ENCODE data around the gene ALB.
A peak's percentile ranks its signal among the peaks of the same experiment; 100 is the strongest.
"Not testable (repeated sequence)": the region's sequence is repeated elsewhere in the genome, so short reads cannot be mapped to it uniquely, and the experiment has no call there.

ALB gene

DNA sequence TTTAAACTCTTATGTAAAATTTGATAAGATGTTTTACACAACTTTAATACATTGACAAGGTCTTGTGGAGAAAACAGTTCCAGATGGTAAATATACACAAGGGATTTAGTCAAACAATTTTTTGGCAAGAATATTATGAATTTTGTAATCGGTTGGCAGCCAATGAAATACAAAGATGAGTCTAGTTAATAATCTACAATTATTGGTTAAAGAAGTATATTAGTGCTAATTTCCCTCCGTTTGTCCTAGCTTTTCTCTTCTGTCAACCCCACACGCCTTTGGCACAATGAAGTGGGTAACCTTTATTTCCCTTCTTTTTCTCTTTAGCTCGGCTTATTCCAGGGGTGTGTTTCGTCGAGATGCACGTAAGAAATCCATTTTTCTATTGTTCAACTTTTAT is at the start of gene ALB:
ALB (plus strand) TSS at position 246 of the 400 bp plus-strand sequence; CDS start at position 287, 41 bp downstream.
- no peak for DNase-seq

DNA sequence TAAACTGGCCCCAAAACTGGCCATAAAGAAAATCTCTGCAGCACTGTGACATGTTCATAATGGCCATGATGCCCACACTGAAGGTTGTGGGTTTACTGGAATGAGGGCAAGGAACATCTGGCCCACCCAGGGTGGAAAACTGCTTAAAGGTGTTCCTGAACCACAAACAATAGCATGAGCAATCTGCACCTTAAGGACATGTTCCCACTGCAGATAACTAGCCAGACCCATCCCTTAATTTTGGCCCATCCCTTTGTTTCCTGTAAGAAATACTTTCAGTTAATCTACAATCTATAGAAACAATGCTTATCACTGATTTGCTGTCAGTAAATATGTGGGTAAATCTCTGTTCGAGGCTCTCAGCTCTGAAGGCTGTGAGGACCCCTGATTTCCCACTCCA is 46.9 kb upstream of the ALB start:
- not testable (repeated sequence) for DNase-seq

GRCh38 chr4:73369506-73370199 is 34.4 kb upstream of the ALB start:
- DNase-seq: not testable (repeated sequence)

- DNase-seq: no peak
These were observed 28.8 kb upstream of the ALB start for GRCh38 chr4:73375328-73375741.

- no peak for DNase-seq
These were observed 27.8 kb upstream of the ALB start for GRCh38 chr4:73376251-73376650.

DNA sequence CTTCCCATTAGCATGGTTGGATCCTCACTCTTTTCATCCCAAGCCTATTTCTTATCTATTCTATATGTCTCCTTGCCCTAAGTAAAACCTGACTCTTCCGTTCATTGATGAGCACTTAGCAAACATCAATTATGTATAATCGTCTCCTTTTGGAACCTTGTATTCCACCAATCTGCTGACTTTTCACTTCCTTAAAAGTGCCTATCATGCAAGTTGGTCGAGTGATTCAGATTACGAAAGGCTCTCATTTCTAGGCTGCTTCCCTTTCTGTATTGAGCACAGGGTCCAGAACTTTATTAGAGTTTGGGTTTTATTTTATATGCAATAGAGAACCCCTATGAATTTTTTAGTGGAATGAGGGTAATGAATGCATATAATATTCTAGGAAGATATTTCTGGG is 27.1 kb upstream of the ALB start:
- DNase-seq: peak in 1 of 2 experiments; percentile 14

DNA sequence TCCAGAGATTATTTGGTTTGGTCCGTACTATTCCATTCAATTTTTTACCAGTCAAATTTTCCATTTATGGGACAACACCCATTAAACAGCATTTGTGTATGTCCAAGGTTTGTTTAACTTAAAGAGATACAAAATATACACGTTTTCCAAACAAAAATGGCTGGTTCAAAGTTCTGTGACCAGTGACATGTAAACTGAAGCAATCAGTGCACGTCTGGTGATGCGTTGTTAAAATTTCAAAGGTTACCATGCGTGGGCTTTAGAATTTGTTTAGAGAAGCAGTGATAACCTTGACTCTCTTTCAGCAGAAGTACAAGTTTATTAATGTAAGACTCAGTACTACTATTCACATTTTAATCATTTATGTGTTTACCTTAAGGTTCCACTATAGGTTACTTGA is 25.2 kb upstream of the ALB start:
- no peak for DNase-seq

DNA sequence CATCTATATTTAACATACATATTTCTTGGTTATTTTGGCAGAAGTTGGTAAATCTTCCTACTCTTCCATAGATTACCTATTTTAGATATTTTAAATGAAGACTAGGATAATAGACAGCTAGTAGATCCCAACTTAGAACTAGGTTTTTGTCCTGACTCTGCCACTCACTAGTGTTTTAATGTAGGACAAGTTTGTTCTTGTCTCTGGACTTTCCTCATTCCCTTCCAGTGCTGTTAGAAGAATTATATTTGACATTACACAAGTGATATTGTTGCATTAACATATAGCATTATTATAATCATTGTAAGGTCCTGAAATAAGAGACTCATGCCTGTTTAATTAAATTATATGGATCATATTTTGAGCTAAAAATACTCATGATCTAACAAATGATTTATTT is 24.1 kb upstream of the ALB start:
- DNase-seq: no peak

GRCh38 chr4:73381214-73381613 is 22.9 kb upstream of the ALB start:
- DNase-seq: no peak

- no peak for DNase-seq
These were observed 20.6 kb upstream of the ALB start for GRCh38 chr4:73383452-73383851.

DNA sequence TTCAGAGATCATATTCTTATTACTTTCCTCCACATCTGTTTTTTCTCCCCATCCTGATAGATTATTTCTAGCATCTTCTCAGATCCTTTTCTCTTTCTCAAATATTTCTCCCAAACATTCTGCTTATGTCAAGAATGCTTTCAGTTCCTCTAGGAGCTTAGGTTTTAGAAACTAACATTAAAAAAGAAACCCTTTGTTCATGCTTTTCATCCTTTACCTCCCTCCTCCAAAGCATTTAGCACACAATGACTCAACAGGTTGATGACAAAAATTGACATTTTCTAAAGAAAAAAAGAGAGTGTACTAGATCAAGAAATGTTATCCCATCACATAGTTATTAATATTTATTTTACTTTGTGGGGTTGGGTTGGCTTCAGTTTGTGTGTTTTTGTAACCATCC is 16.5 kb upstream of the ALB start:
- no peak for DNase-seq

GRCh38 chr4:73388887-73389286 is 15.2 kb upstream of the ALB start:
- no peak for DNase-seq

DNA sequence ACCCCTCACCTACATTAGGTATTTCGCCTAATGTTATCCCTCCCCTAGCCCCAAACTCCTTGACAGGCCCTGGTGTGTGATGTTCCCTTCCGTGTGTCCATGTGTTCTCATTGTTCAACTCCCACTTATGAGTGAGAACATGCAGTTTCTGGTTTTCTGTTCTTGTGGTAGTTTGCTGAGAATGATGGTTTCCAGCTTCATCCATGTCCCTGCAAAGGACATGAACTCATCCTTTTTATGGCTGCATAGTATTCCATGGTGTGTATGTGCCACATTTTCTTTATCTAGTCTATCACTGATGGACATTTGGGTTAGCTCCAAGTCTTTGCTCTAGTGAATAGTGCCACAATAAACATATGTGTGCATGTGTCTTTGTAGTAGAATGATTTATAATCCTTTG is 14.4 kb upstream of the ALB start:
- DNase-seq: not testable (repeated sequence)

DNA sequence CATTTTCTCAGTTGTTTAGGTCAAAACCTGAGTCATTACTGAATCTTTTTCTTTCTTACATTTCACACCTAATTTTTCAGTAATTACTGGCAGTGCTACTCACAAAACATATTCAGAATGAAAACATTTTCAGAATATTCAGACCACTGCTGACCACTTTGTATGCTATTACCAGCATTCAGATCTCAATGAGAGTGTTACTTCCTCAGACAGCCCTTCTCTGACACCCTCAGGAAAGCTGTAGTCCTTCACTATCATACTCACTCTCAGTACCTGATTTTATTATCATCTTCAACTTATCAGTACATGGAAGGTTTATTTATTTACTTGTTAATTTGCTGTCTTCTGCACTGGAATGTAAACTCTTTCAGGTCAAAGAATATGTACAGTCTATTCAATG is 12.3 kb upstream of the ALB start:
- no peak for DNase-seq

DNA sequence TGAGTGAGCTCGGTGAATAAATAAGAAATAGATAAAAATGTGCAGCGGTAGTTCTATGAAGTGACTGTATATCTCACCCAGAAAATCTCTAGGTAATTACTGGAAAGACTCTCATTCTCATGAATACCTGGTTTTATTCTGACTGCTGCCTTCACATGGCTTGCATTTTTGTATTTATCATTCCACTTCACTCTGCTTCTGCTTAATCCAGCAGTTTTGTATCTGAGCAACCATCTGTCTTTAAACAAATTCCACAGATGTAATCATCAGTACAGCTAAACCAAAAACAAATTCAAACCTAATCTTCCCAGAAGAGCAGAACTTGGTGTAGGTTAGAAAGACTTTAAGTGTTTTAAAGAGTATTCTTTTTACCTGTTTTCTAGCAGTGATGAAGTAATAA is 11.2 kb upstream of the ALB start:
- no peak for DNase-seq

DNA sequence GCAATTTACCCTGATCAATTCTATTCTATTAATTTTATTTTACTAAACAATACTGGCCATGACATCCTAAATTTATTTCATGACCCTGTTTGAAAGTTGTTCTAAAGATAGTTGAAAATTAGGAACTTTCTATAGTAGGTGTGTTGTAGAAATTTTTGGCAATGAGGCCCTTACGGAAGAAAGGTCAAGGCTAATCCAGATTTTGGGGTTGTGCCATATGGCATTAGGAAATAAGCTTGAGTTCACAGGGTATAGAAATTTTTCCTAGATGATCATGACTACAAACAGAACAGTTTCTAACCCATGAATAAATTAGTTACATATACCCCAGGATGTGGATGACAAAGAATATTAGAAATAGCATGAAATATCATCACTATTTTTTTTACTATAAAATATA is 7.8 kb upstream of the ALB start:
- DNase-seq: no peak

DNA sequence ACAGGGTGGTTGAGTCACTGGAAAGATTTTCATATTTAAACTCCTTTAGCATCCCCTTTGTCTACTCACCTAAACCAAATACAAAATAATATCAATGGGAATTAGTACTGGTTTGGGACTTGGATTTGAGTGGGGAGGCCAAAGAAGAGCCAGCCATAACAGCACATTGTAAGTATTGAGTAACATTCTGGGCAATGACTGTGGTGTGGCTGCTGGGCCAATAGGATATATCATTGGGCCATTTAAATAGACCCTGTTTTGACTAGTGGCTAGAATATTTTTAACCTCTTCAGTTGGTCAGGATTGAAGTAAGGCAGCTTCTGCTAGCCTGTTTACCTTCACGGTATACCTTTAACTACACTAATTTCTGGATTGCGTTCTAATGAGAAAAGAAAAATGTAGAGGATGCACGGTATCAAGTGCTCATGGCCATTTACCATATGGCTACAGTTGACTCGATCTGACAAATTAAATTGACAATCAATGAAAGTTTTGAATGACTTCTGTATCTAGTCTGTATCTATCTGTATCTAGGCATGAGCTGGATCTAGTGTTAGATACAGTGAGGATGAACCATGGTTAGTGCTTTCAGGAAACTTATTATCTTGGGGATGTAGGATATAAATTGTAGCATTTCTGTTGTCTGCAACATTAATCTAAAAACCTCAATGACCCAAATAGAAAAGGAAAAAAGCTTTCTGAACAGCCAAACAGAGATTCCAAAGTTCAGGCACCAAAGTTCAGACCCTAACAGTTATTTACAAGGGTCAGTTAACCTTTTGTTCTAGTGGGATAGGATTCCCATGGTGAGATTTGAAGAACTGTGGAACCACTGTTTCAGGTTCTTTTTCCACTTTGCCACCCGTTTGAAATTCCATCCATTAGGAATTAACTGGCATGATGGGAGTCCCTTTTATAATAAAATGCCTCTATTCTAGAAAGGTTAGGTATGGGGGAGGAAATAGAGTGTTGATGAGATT is 6.8 kb upstream of the ALB start:
- DNase-seq: no peak

DNA sequence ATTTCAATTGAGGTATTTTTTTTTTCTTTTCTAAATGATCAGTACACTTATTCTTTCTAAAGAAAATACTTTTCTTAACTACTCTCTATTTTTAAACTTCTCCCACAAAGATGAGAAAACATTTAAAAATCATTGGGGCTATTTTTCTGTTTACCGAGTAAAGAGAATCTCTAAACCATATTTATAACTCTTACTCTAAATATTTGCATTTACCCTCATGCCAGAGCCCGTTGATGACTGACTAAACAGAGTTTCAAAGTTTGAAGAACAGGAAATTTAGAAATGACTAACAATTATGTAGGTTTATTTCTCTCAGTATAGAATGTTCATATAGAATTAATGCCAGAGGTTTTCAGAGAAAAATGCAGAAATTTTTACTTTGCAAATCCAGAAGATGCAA is 2.7 kb upstream of the ALB start:
- DNase-seq: no peak

- DNase-seq: no peak
These were observed 370 bp downstream of the ALB start for GRCh38 chr4:73404457-73404856.

- no peak for DNase-seq
These were observed 1.1 kb downstream of the ALB start for GRCh38 chr4:73405138-73405537.

GRCh38 chr4:73406548-73406875 is 2.4 kb downstream of the ALB start:
- DNase-seq: no peak

- DNase-seq: no peak
These were observed 3.2 kb downstream of the ALB start for GRCh38 chr4:73407227-73407673.

DNA sequence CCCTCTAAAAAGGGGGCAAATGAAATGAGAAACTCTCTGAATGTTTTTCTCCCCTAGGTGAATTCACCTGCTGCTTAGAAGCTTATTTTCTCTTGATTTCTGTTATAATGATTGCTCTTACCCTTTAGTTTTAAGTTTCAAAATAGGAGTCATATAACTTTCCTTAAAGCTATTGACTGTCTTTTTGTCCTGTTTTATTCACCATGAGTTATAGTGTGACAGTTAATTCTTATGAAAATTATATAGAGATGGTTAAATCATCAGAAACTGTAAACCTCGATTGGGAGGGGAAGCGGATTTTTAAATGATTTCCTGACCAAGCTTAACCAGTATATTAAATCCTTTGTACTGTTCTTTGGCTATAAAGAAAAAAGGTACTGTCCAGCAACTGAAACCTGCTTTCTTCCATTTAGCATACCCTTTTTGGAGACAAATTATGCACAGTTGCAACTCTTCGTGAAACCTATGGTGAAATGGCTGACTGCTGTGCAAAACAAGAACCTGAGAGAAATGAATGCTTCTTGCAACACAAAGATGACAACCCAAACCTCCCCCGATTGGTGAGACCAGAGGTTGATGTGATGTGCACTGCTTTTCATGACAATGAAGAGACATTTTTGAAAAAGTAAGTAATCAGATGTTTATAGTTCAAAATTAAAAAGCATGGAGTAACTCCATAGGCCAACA is 4.2 kb downstream of the ALB start:
- no peak for DNase-seq

Measured in AML-193 (cell line).